GM23338 (cell line): ENCODE measurements around the gene LRRC4B. TPM values are rescaled to one million over a fixed set of nuclear protein-coding genes. Genes with fewer than 3 reads are reported as not detected.

Experiments used
- ATAC-seq: fragments of 200-7000 bp; cut with Tn5 transposase; 3 replicates; pipeline ENCODE4 v1.9.1; 2020
- DNase-seq: peaks from one replicate; pipeline ENCODE4 v3.0.0-alpha.2; 2015; ENCODE audit warnings: low spot score
- H2AFZ ChIP-seq: fragments of 200-600 bp; sonication (generic); 2 replicates; pipeline ENCODE4 v1.8.0; 2016; ENCODE audit warnings: antibody characterized with exemption, mild to moderate bottlenecking, moderate library complexity
- H3F3A ChIP-seq: fragments of 200-600 bp; sonication (generic); replicated peaks from 2 replicates; pipeline ENCODE4 v1.8.0; 2017; ENCODE audit warnings: antibody characterized with exemption, mixed run types, low read depth
- H3K27ac ChIP-seq: fragments of 200-600 bp; sonication (generic); 2 replicates; pipeline ENCODE4 v1.6.1; 2016; ENCODE audit warnings: low read depth
- H3K27me3 ChIP-seq: fragments of 200-600 bp; sonication (generic); 2 replicates; pipeline ENCODE4 v1.8.0; 2016; ENCODE audit warnings: mild to moderate bottlenecking, mixed run types, moderate library complexity; ENCODE audit not compliant: insufficient read depth
- H3K36me3 ChIP-seq: fragments of 200-600 bp; sonication (generic); 2 replicates; pipeline ENCODE4 v1.8.0; 2016; ENCODE audit warnings: mild to moderate bottlenecking; ENCODE audit not compliant: insufficient read depth
- H3K4me1 ChIP-seq: fragments of 200-600 bp; sonication (generic); 2 replicates; pipeline ENCODE4 v1.8.0; 2016; ENCODE audit warnings: mild to moderate bottlenecking, moderate library complexity; ENCODE audit not compliant: insufficient read depth
- H3K4me2 ChIP-seq: fragments of 200-600 bp; sonication (generic); 2 replicates; pipeline ENCODE4 v1.7.1; 2017; ENCODE audit warnings: mixed run types
- H3K4me3 ChIP-seq: fragments of 200-600 bp; sonication (generic); 2 replicates; pipeline ENCODE4 v1.6.1; 2016; ENCODE audit warnings: mixed run types
- H3K79me2 ChIP-seq: fragments of 200-600 bp; sonication (generic); replicated peaks from 2 replicates; pipeline ENCODE4 v1.8.0; 2017; ENCODE audit warnings: mild to moderate bottlenecking; ENCODE audit not compliant: insufficient read depth
- H3K9me2 ChIP-seq: fragments of 200-600 bp; sonication (generic); 2 replicates; pipeline ENCODE4 v1.8.0; 2017; ENCODE audit not compliant: insufficient read depth
- H4K20me1 ChIP-seq: fragments of 200-600 bp; sonication (generic); replicated peaks from 2 replicates; pipeline ENCODE4 v1.8.0; 2017; ENCODE audit warnings: mild to moderate bottlenecking; ENCODE audit not compliant: insufficient read depth
- H3K27ac Mint-ChIP-seq: 2 replicates; pipeline ENCODE4 v1.8.0; 2020; ENCODE audit warnings: inconsistent platforms, mild to moderate bottlenecking, moderate library complexity, mixed read lengths
- H3K27me3 Mint-ChIP-seq: 3 replicates; pipeline ENCODE4 v1.8.0; 2022; ENCODE audit warnings: low read depth, mild to moderate bottlenecking, moderate library complexity, mixed read lengths, inconsistent platforms; ENCODE audit not compliant: insufficient read depth, poor library complexity
- H3K36me3 Mint-ChIP-seq: 3 replicates; pipeline ENCODE4 v1.8.0; 2021; ENCODE audit warnings: low read depth, mild to moderate bottlenecking, inconsistent platforms, moderate library complexity, mixed read lengths
- H3K4me1 Mint-ChIP-seq: 3 replicates; pipeline ENCODE4 v1.8.0; 2020; ENCODE audit warnings: mild to moderate bottlenecking, inconsistent platforms, mixed read lengths
- H3K4me3 Mint-ChIP-seq: 3 replicates; pipeline ENCODE4 v1.8.0; 2021; ENCODE audit warnings: moderate library complexity, mild to moderate bottlenecking, inconsistent platforms, mixed read lengths
- H3K9me3 Mint-ChIP-seq: 3 replicates; pipeline ENCODE4 v1.8.0; 2020; ENCODE audit warnings: moderate library complexity, mild to moderate bottlenecking, inconsistent platforms, mixed read lengths
- CREB1 ChIP-seq: fragments of 250-450 bp; sonication (Bioruptor Pico); IDR thresholded peaks from 2 replicates; pipeline ENCODE4 v1.5.0; 2020; ENCODE audit warnings: low read depth, mild to moderate bottlenecking, moderate library complexity
- EZH2 ChIP-seq: fragments of 200-600 bp; sonication (generic); IDR thresholded peaks from one replicate; pipeline ENCODE4 v1.8.0; 2017; ENCODE audit warnings: antibody characterized with exemption, mild to moderate bottlenecking, low read depth; ENCODE audit not compliant: unreplicated experiment
- EZH2phosphoT487 ChIP-seq: fragments of 200-600 bp; sonication (generic); IDR thresholded peaks from one replicate; pipeline ENCODE4 v1.8.1; 2018; ENCODE audit warnings: antibody characterized with exemption; ENCODE audit not compliant: unreplicated experiment
- JUNB ChIP-seq: IDR thresholded peaks from one replicate; pipeline ENCODE4 v1.6.1; 2016; ENCODE audit warnings: antibody characterized with exemption; ENCODE audit not compliant: unreplicated experiment
- NANOG ChIP-seq: IDR thresholded peaks from 2 replicates; pipeline ENCODE4 v1.6.1; 2016; ENCODE audit warnings: antibody characterized with exemption, borderline replicate concordance
- STAT1 ChIP-seq: IDR thresholded peaks from one replicate; pipeline ENCODE4 v1.6.1; 2016; ENCODE audit warnings: antibody characterized with exemption; ENCODE audit not compliant: unreplicated experiment
- ZNF114 ChIP-seq: fragments of 250-450 bp; sonication (Bioruptor Pico); IDR thresholded peaks from 2 replicates; pipeline ENCODE4 v1.5.0; 2020; ENCODE audit warnings: mild to moderate bottlenecking, moderate library complexity
- ZNF331 ChIP-seq: fragments of 250-450 bp; sonication (Bioruptor Pico); IDR thresholded peaks from 2 replicates; pipeline ENCODE4 v1.5.0; 2020; ENCODE audit warnings: low read depth, mild to moderate bottlenecking, moderate library complexity
- polyA plus RNA-seq: library from polyadenylated mRNA; unstranded; fragments of >200 nt; fragmentation: Nextera tagmentation; extraction: Ambion mirVana; gene quantifications from 2 replicates; pipeline ENCODE4 v1.2.1, GENCODE V29; 2016
- total RNA-seq: library from RNA; depleted of rRNA; stranded (reverse); fragments of >200 nt; shearing (Covaris generic); gene quantifications from 2 replicates; pipeline ENCODE4 v1.2.3, GENCODE V29; 2014
- TF ChIP-seq, protein P1 (sequence below): fragments of 250-450 bp; sonication (Bioruptor Pico); IDR thresholded peaks from 2 replicates; pipeline ENCODE4 v1.5.0; 2020; ENCODE audit warnings: mild to moderate bottlenecking, moderate library complexity
- TF ChIP-seq, protein P2 (sequence below): IDR thresholded peaks from 2 replicates; pipeline ENCODE4 v1.6.1; 2016; ENCODE audit warnings: antibody characterized with exemption
- TF ChIP-seq, protein P3 (sequence below), 2 experiments: fragments of 200-600 bp in 1 of 2; sonication (generic) in 1 of 2; conservative IDR thresholded peaks; 2 replicates each; pipeline versions ENCODE4 v1.5.1 to v1.6.1; 2016 to 2017; ENCODE audit warnings: antibody characterized with exemption in 2 of 2, low read depth in 2 of 2, mild to moderate bottlenecking in 2 of 2, moderate library complexity in 1 of 2

Gene LRRC4B
- total and polyA plus RNA-seq, 2 experiments from 2014 or later, result 2.0 to 13.2 TPM

DNA sequence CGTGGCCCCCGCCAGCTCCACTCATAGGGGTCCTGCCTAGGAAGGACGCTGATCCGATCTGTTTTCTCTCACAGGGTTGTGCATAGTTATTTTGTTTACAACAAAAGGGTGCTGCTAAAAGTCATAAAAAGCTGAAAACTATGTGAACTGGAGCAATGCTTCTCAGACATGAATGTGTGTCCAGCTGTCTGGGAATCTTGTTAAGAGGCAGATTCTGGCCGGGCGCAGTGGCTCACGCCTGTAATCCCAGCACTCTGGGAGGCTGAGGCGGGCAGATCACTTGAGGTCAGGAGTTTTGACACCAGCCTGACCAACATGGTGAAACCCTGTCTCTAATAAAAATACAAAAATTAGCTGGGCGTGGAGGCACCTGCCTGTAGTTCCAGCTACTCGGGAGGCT lies 8.6 kb downstream of the LRRC4B start:
- Histone ChIP-seq H3K36me3 (no peaks in the 10 kb centered on the region), H3K9me2 (no peaks in the 10 kb centered on the region), H3K79me2 (no peaks in the 10 kb centered on the region), H3K4me1 (peaks cover 13% of the 10 kb centered on the region), H2AFZ (no peak overlapping the region), H3K4me3 (no peak overlapping the region), H3K27me3 (peaks cover 46% of the 10 kb centered on the region), H3F3A (no peaks in the 10 kb centered on the region), H3K27ac (no peak overlapping the region), H3K4me2 (no peak overlapping the region), H4K20me1 (0 out of 2 replicates have a peak, but pooled peaks cover 3% of the 10 kb centered on the region)
- no peak for DNase-seq
- H3K4me3 Mint-ChIP-seq, result no peak overlapping the region
- no peak overlapping the region for H3K27ac Mint-ChIP-seq
- no peaks in the 10 kb centered on the region for H3K4me1 Mint-ChIP-seq
- peaks cover 42% of the 10 kb centered on the region for H3K36me3 Mint-ChIP-seq
- TF ChIP-seq, protein P1, sequence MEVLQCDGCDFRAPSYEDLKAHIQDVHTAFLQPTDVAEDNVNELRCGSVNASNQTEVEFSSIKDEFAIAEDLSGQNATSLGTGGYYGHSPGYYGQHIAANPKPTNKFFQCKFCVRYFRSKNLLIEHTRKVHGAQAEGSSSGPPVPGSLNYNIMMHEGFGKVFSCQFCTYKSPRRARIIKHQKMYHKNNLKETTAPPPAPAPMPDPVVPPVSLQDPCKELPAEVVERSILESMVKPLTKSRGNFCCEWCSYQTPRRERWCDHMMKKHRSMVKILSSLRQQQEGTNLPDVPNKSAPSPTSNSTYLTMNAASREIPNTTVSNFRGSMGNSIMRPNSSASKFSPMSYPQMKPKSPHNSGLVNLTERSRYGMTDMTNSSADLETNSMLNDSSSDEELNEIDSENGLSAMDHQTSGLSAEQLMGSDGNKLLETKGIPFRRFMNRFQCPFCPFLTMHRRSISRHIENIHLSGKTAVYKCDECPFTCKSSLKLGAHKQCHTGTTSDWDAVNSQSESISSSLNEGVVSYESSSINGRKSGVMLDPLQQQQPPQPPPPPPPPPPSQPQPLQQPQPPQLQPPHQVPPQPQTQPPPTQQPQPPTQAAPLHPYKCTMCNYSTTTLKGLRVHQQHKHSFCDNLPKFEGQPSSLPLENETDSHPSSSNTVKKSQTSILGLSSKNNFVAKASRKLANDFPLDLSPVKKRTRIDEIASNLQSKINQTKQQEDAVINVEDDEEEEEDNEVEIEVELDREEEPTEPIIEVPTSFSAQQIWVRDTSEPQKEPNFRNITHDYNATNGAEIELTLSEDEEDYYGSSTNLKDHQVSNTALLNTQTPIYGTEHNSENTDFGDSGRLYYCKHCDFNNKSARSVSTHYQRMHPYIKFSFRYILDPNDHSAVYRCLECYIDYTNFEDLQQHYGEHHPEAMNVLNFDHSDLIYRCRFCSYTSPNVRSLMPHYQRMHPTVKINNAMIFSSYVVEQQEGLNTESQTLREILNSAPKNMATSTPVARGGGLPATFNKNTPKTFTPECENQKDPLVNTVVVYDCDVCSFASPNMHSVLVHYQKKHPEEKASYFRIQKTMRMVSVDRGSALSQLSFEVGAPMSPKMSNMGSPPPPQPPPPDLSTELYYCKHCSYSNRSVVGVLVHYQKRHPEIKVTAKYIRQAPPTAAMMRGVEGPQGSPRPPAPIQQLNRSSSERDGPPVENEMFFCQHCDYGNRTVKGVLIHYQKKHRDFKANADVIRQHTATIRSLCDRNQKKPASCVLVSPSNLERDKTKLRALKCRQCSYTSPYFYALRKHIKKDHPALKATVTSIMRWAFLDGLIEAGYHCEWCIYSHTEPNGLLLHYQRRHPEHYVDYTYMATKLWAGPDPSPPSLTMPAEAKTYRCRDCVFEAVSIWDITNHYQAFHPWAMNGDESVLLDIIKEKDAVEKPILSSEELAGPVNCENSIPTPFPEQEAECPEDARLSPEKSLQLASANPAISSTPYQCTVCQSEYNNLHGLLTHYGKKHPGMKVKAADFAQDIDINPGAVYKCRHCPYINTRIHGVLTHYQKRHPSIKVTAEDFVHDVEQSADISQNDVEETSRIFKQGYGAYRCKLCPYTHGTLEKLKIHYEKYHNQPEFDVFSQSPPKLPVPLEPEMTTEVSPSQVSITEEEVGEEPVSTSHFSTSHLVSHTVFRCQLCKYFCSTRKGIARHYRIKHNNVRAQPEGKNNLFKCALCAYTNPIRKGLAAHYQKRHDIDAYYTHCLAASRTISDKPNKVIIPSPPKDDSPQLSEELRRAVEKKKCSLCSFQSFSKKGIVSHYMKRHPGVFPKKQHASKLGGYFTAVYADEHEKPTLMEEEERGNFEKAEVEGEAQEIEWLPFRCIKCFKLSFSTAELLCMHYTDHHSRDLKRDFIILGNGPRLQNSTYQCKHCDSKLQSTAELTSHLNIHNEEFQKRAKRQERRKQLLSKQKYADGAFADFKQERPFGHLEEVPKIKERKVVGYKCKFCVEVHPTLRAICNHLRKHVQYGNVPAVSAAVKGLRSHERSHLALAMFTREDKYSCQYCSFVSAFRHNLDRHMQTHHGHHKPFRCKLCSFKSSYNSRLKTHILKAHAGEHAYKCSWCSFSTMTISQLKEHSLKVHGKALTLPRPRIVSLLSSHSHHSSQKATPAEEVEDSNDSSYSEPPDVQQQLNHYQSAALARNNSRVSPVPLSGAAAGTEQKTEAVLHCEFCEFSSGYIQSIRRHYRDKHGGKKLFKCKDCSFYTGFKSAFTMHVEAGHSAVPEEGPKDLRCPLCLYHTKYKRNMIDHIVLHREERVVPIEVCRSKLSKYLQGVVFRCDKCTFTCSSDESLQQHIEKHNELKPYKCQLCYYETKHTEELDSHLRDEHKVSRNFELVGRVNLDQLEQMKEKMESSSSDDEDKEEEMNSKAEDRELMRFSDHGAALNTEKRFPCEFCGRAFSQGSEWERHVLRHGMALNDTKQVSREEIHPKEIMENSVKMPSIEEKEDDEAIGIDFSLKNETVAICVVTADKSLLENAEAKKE (CRISPR knock-in tag), result no peak
- TF ChIP-seq NANOG (no peak), CREB1 (no peak)
- no peak for ATAC-seq
- H3K27me3 Mint-ChIP-seq, result peaks cover 16% of the 10 kb centered on the region
- H3K9me3 Mint-ChIP-seq, result peaks cover 98% of the 10 kb centered on the region

DNA sequence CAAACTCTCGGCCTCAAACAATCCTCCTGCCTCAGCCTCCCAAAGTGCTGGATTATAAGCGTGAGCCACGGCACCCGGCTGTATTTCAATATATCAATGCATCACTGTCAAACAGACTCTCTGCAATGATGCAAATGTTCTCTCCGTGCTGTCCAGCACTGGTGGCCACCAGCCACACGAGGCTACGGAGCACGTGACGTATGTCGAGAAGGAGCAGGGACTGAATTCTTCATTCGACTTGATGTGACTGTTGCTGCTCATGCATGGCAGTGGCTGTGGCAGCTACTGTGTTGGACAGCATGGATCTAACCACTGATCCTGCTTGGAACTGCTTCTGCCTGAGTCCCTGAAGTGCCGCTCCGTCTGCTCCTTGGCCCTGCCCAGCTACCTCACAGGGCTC lies 9.8 kb downstream of the LRRC4B start:
- peaks cover 45% of the 10 kb centered on the region for H3K27me3 ChIP-seq
- H4K20me1 ChIP-seq, result no peaks in the 10 kb centered on the region
- no peak overlapping the region for H3K4me3 ChIP-seq
- Mint-ChIP-seq H3K27ac (no peak overlapping the region), H3K4me1 (no peaks in the 10 kb centered on the region), H3K9me3 (peaks cover 98% of the 10 kb centered on the region), H3K27me3 (peaks cover 15% of the 10 kb centered on the region), H3K4me3 (no peak overlapping the region), H3K36me3 (peaks cover 39% of the 10 kb centered on the region)
- H3K4me1 ChIP-seq, result peaks cover 3% of the 10 kb centered on the region; the same call in 1 of the 2 replicates
- DNase-seq, result no peak
- H3K36me3 ChIP-seq, result no peaks in the 10 kb centered on the region
- no peaks in the 10 kb centered on the region for H3K79me2 ChIP-seq
- no peak overlapping the region for H3K27ac ChIP-seq
- no peak overlapping the region for H3K4me2 ChIP-seq
- H2AFZ ChIP-seq, result no peak overlapping the region
- H3F3A ChIP-seq, result no peaks in the 10 kb centered on the region
- no peaks in the 10 kb centered on the region for H3K9me2 ChIP-seq
- ATAC-seq, result no peak
- TF ChIP-seq, protein P2, sequence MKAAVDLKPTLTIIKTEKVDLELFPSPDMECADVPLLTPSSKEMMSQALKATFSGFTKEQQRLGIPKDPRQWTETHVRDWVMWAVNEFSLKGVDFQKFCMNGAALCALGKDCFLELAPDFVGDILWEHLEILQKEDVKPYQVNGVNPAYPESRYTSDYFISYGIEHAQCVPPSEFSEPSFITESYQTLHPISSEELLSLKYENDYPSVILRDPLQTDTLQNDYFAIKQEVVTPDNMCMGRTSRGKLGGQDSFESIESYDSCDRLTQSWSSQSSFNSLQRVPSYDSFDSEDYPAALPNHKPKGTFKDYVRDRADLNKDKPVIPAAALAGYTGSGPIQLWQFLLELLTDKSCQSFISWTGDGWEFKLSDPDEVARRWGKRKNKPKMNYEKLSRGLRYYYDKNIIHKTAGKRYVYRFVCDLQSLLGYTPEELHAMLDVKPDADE, result no peak
- TF ChIP-seq EZH2phosphoT487, result no peak
- TF ChIP-seq EZH2, result no peak
- no peak for TF ChIP-seq JUNB
- TF ChIP-seq ZNF331, result no peak
- no peak for TF ChIP-seq ZNF114 (CRISPR knock-in tag)
- TF ChIP-seq, protein P3, sequence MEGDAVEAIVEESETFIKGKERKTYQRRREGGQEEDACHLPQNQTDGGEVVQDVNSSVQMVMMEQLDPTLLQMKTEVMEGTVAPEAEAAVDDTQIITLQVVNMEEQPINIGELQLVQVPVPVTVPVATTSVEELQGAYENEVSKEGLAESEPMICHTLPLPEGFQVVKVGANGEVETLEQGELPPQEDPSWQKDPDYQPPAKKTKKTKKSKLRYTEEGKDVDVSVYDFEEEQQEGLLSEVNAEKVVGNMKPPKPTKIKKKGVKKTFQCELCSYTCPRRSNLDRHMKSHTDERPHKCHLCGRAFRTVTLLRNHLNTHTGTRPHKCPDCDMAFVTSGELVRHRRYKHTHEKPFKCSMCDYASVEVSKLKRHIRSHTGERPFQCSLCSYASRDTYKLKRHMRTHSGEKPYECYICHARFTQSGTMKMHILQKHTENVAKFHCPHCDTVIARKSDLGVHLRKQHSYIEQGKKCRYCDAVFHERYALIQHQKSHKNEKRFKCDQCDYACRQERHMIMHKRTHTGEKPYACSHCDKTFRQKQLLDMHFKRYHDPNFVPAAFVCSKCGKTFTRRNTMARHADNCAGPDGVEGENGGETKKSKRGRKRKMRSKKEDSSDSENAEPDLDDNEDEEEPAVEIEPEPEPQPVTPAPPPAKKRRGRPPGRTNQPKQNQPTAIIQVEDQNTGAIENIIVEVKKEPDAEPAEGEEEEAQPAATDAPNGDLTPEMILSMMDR (conservative IDR thresholded peaks at IDR 0.05; ENCODE audit: low read depth in 2 of 2), result no peak
- TF ChIP-seq STAT1, result no peak
